ENCODE data around the gene SPPL3. TPM values are rescaled to one million over a fixed set of nuclear protein-coding genes. Genes with fewer than 3 reads are reported as not detected.

SPPL3 gene
- polyA plus RNA-seq, 3 donors, result 9.3 to 20.7 (median 12.9) TPM

GRCh38 chr12:120886199-120887018 is 17.7 kb downstream of the SPPL3 start:
- 73 to 83% (median 77%) methylated on average over 4 of the region's 4 CpGs for WGBS, 3 donors
- H3K27ac ChIP-seq (ENCODE audit: low read depth, low read length), result no peak overlapping the region

- no peak overlapping the region for H3K27ac ChIP-seq (ENCODE audit: low read depth, low read length)
- WGBS, 3 donors, result 94 to 100% (median 96%) methylated on average over 2 of the region's 2 CpGs
Measured at GRCh38 chr12:120885521-120885920, 18.6 kb downstream of the SPPL3 start.

- no peak overlapping the region for H3K27ac ChIP-seq (ENCODE audit: low read depth, low read length)
- 91 to 94% (median 94%) methylated on average over 1 of the region's 1 CpG for WGBS, 3 donors
Measured at GRCh38 chr12:120884644-120885043, 19.5 kb downstream of the SPPL3 start.

GRCh38 chr12:120882055-120882555 is 22.1 kb downstream of the SPPL3 start:
- H3K27ac ChIP-seq (ENCODE audit: low read depth, low read length), result no peak overlapping the region
- WGBS, 3 donors, result 56 to 90% (median 87%) methylated on average over 1 of the region's 1 CpG

- H3K27ac ChIP-seq (ENCODE audit: low read depth, low read length), result no peak overlapping the region
- WGBS, 3 donors, result 80 to 88% (median 88%) methylated on average over 3 of the region's 3 CpGs
Measured at GRCh38 chr12:120879718-120880300, 24.3 kb downstream of the SPPL3 start.

- 68 to 84% (median 69%) methylated on average over 3 of the region's 3 CpGs for WGBS, 3 donors
- no peak overlapping the region for H3K27ac ChIP-seq (ENCODE audit: low read depth, low read length)
Measured at GRCh38 chr12:120879102-120879501, 25.1 kb downstream of the SPPL3 start.

- H3K27ac ChIP-seq (ENCODE audit: low read depth, low read length), result no peak overlapping the region
- WGBS, 3 donors, result 76 to 90% (median 83%) methylated on average over 5 of the region's 5 CpGs
Measured at GRCh38 chr12:120874547-120875245, 29.5 kb downstream of the SPPL3 start.

GRCh38 chr12:120873226-120873625 is 30.9 kb downstream of the SPPL3 start:
- H3K27ac ChIP-seq (ENCODE audit: low read depth, low read length), result no peak overlapping the region
- WGBS, 3 donors, result 59 to 85% (median 63%) methylated on average over 4 of the region's 4 CpGs

GRCh38 chr12:120872487-120872886 is 31.7 kb downstream of the SPPL3 start:
- no peak overlapping the region for H3K27ac ChIP-seq (ENCODE audit: low read depth, low read length)
- 35 to 43% (median 35%) methylated on average over 5 of the region's 5 CpGs for WGBS, 3 donors

GRCh38 chr12:120870415-120870814 is 33.7 kb downstream of the SPPL3 start:
- 91 to 100% (median 97%) methylated on average over 1 of the region's 1 CpG for WGBS, 3 donors
- H3K27ac ChIP-seq (ENCODE audit: low read depth, low read length), result no peak overlapping the region

- WGBS, 3 donors, result 85 to 89% (median 87%) methylated on average over 4 of the region's 4 CpGs
- no peak overlapping the region for H3K27ac ChIP-seq (ENCODE audit: low read depth, low read length)
Measured at GRCh38 chr12:120869376-120869775, 34.8 kb downstream of the SPPL3 start.

GRCh38 chr12:120866108-120866507 is 38.0 kb downstream of the SPPL3 start:
- no peak overlapping the region for H3K27ac ChIP-seq (ENCODE audit: low read depth, low read length)
- WGBS, 3 donors, result 57 to 80% (median 65%) methylated on average over 4 of the region's 4 CpGs

GRCh38 chr12:120865098-120865497 is 39.1 kb downstream of the SPPL3 start:
- WGBS, 3 donors, result 78 to 85% (median 82%) methylated on average over 3 of the region's 3 CpGs
- no peak overlapping the region for H3K27ac ChIP-seq (ENCODE audit: low read depth, low read length)

GRCh38 chr12:120862664-120863063 is 41.5 kb downstream of the SPPL3 start:
- 93 to 97% (median 94%) methylated on average over 1 of the region's 1 CpG for WGBS, 3 donors
- H3K27ac ChIP-seq (ENCODE audit: low read depth, low read length), result no peak overlapping the region

- no peak overlapping the region for H3K27ac ChIP-seq (ENCODE audit: low read depth, low read length)
- WGBS, 3 donors, result 95 to 98% (median 95%) methylated on average over 3 of the region's 3 CpGs
Measured at GRCh38 chr12:120861074-120861795, 42.9 kb downstream of the SPPL3 start.

- WGBS, 3 donors, result 94 to 97% (median 95%) methylated on average over 13 of the region's 13 CpGs
- no peak overlapping the region for H3K27ac ChIP-seq (ENCODE audit: low read depth, low read length)
Measured at GRCh38 chr12:120858306-120859088, 45.7 kb downstream of the SPPL3 start.

GRCh38 chr12:120856980-120857379 is 47.2 kb downstream of the SPPL3 start:
- WGBS, 3 donors, result 40 to 53% (median 49%) methylated on average over 2 of the region's 2 CpGs
- no peak overlapping the region for H3K27ac ChIP-seq (ENCODE audit: low read depth, low read length)
